ENCODE results near the gene TSPAN6. TPM values are rescaled to one million over a fixed set of nuclear protein-coding genes. Genes with fewer than 3 reads are reported as not detected.

Gene TSPAN6
- total RNA-seq, 1 donor from 2014 or later: 205 TPM

DNA sequence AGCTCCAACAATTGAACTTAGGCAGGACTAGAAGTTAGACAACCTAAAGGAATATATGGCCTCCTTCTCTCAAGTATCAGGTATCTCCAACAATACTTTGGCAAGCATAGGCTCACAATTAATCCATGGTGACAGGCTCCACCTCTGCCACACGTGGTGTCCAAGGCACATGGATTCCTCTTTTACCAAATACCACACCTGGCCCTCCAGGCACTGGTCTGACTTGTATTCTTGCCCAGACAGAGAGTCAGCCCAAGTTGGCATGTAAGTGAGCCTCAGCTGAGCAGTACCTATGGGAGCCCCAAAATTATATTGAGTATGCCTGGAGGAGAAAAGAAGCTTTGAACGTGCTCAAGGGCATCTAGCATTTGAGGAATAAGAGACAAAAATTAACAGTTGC is 27.0 kb upstream of the TSPAN6 start:
- Histone ChIP-seq H3K4me2 (no peak overlapping the region), H2AFZ (replicated peaks) (no peak overlapping the region), H3K27ac (no peak overlapping the region), H3K9me3 (ENCODE audit: low read depth) (no peaks in the 10 kb centered on the region), H4K20me1 (ENCODE audit: low read depth) (no peaks in the 10 kb centered on the region), H3K4me1 (no peaks in the 10 kb centered on the region), H3K79me2 (ENCODE audit: low read depth) (no peaks in the 10 kb centered on the region), H3K27me3 (no peaks in the 10 kb centered on the region), H3K9ac (no peak overlapping the region), H3F3A (ENCODE audit: low read depth) (no peaks in the 10 kb centered on the region), H3K4me3 (no peak overlapping the region), H3K36me3 (no peaks in the 10 kb centered on the region)
- no peaks in the 10 kb centered on the region for H3K9me3 Mint-ChIP-seq
- no peak for TF ChIP-seq EZH2phosphoT487 (IDR thresholded peaks at IDR 0.05)
- TF ChIP-seq, protein P1, sequence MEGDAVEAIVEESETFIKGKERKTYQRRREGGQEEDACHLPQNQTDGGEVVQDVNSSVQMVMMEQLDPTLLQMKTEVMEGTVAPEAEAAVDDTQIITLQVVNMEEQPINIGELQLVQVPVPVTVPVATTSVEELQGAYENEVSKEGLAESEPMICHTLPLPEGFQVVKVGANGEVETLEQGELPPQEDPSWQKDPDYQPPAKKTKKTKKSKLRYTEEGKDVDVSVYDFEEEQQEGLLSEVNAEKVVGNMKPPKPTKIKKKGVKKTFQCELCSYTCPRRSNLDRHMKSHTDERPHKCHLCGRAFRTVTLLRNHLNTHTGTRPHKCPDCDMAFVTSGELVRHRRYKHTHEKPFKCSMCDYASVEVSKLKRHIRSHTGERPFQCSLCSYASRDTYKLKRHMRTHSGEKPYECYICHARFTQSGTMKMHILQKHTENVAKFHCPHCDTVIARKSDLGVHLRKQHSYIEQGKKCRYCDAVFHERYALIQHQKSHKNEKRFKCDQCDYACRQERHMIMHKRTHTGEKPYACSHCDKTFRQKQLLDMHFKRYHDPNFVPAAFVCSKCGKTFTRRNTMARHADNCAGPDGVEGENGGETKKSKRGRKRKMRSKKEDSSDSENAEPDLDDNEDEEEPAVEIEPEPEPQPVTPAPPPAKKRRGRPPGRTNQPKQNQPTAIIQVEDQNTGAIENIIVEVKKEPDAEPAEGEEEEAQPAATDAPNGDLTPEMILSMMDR (IDR thresholded peaks at IDR 0.05): no peak
- no peak for TF ChIP-seq EZH2 (IDR thresholded peaks at IDR 0.05)
- H3K4me3 Mint-ChIP-seq: no peak overlapping the region
- no peaks in the 10 kb centered on the region for H3K36me3 Mint-ChIP-seq
- H3K4me1 Mint-ChIP-seq: no peaks in the 10 kb centered on the region
- H3K27me3 Mint-ChIP-seq (ENCODE audit: insufficient read depth, low read depth): no peaks in the 10 kb centered on the region
- H3K27ac Mint-ChIP-seq: no peak overlapping the region
- DNase-seq (ENCODE audit: low spot score): no peak

DNA sequence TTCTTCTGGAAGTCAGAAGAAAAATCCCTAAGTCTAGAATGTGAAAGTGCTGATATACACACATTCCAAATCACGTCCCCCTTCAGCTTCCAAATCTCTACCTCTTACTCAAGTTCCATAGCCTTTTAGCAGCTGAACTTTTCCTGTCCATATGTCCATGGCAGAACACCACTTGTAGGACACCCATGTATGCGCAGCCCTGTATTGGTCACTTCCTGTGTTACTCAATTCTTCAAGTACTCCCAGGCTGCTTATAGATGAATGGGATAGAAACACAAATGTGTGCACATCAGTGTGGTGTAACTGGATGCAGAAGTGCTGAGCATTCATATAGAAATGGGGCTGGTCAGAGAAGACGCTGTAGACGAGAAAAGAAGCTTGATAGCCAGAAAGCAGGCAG is 26.2 kb upstream of the TSPAN6 start:
- no peak overlapping the region for H3K27ac ChIP-seq
- H3K27me3 Mint-ChIP-seq (ENCODE audit: insufficient read depth, low read depth): no peaks in the 10 kb centered on the region
- DNase-seq (ENCODE audit: low spot score): no peak
- H3K9me3 ChIP-seq (ENCODE audit: low read depth): no peaks in the 10 kb centered on the region
- H3K79me2 ChIP-seq (ENCODE audit: low read depth): no peaks in the 10 kb centered on the region
- no peak overlapping the region for H3K4me3 Mint-ChIP-seq
- no peaks in the 10 kb centered on the region for H3F3A ChIP-seq (ENCODE audit: low read depth)
- H3K4me2 ChIP-seq: no peak overlapping the region
- no peak overlapping the region for H2AFZ ChIP-seq (replicated peaks)
- H3K36me3 ChIP-seq: no peaks in the 10 kb centered on the region
- no peak overlapping the region for H3K4me3 ChIP-seq
- H3K27ac Mint-ChIP-seq: no peak overlapping the region
- no peak for TF ChIP-seq EZH2 (IDR thresholded peaks at IDR 0.05)
- TF ChIP-seq, protein P1 (IDR thresholded peaks at IDR 0.05): no peak
- TF ChIP-seq EZH2phosphoT487 (IDR thresholded peaks at IDR 0.05): no peak
- no peaks in the 10 kb centered on the region for H3K4me1 Mint-ChIP-seq
- H3K9ac ChIP-seq: no peak overlapping the region
- H3K4me1 ChIP-seq: no peaks in the 10 kb centered on the region
- H3K27me3 ChIP-seq: no peaks in the 10 kb centered on the region
- H3K36me3 Mint-ChIP-seq: no peaks in the 10 kb centered on the region
- H4K20me1 ChIP-seq (ENCODE audit: low read depth): no peaks in the 10 kb centered on the region
- H3K9me3 Mint-ChIP-seq: no peaks in the 10 kb centered on the region

DNA sequence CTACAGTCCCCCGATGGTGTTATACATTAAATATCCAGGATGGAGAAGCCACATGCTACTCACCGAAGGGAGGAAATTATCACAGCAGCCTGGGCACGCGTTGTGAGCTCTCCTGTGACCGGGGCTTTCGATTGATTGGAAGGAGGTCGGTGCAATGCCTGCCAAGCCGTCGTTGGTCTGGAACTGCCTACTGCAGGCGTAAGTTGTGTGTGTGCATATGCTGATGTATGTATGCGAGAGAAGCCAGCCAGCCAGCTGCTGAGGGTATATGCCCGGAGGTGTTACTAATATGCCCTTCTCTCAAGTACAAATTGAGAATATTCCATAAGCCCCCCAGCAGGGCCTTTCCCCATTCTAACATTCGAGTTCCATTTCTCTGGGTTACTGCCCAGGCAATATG is 25.6 kb upstream of the TSPAN6 start:
- Histone ChIP-seq H3K4me2 (no peak overlapping the region), H3K27me3 (no peaks in the 10 kb centered on the region), H3K27ac (no peak overlapping the region), H3K36me3 (no peaks in the 10 kb centered on the region), H2AFZ (replicated peaks) (no peak overlapping the region), H3F3A (ENCODE audit: low read depth) (no peaks in the 10 kb centered on the region), H3K4me3 (no peak overlapping the region), H3K79me2 (ENCODE audit: low read depth) (no peaks in the 10 kb centered on the region), H3K9ac (no peak overlapping the region), H3K9me3 (ENCODE audit: low read depth) (no peaks in the 10 kb centered on the region), H3K4me1 (no peaks in the 10 kb centered on the region), H4K20me1 (ENCODE audit: low read depth) (no peaks in the 10 kb centered on the region)
- no peaks in the 10 kb centered on the region for H3K9me3 Mint-ChIP-seq
- H3K27me3 Mint-ChIP-seq (ENCODE audit: insufficient read depth, low read depth): no peaks in the 10 kb centered on the region
- TF ChIP-seq, protein P1 (IDR thresholded peaks at IDR 0.05): no peak
- TF ChIP-seq EZH2 (IDR thresholded peaks at IDR 0.05) (no peak), EZH2phosphoT487 (IDR thresholded peaks at IDR 0.05) (no peak)
- no peak overlapping the region for H3K4me3 Mint-ChIP-seq
- H3K27ac Mint-ChIP-seq: no peak overlapping the region
- no peaks in the 10 kb centered on the region for H3K36me3 Mint-ChIP-seq
- H3K4me1 Mint-ChIP-seq: no peaks in the 10 kb centered on the region
- DNase-seq (ENCODE audit: low spot score): no peak
